ENCODE results near the gene UBE2J2.

The UBE2J2 gene

GRCh38 chr1:1259540-1259939, 14.1 kb downstream of the UBE2J2 start:
- H3K36me3 ChIP-seq (ENCODE audit: insufficient read depth): peaks cover 7% of the 10 kb centered on the region; the same call in 1 of the 2 replicates
- H2AFZ ChIP-seq (ENCODE audit: low read depth): no peak overlapping the region
- no peak for TF ChIP-seq CTCF (conservative IDR thresholded peaks at IDR 0.05; ENCODE audit: low read depth, low read length)
- H3K4me1 ChIP-seq (ENCODE audit: low read depth, poor library complexity, severe bottlenecking): no peaks in the 10 kb centered on the region
- no peak overlapping the region for H3K27ac ChIP-seq
- H4K20me1 ChIP-seq (ENCODE audit: insufficient read depth): no peaks in the 10 kb centered on the region
- H3K79me2 ChIP-seq (ENCODE audit: insufficient read depth, low read depth): no peaks in the 10 kb centered on the region; the same call in 1 of the 2 replicates
- no peak overlapping the region for H3K4me3 ChIP-seq (IDR thresholded peaks at IDR 0.05; ENCODE audit: insufficient read depth, low read depth, low read length)
- H3K4me2 ChIP-seq: no peak overlapping the region
- no peaks in the 10 kb centered on the region for H3K27me3 ChIP-seq (ENCODE audit: insufficient read depth, low read depth)
- H3K9ac ChIP-seq: no peak overlapping the region

- no peak overlapping the region for H3K4me2 ChIP-seq
- H3K4me1 ChIP-seq (ENCODE audit: low read depth, poor library complexity, severe bottlenecking): no peaks in the 10 kb centered on the region
- no peak overlapping the region for H2AFZ ChIP-seq (ENCODE audit: low read depth)
- H4K20me1 ChIP-seq (ENCODE audit: insufficient read depth): no peaks in the 10 kb centered on the region
- peaks cover 7% of the 10 kb centered on the region; the same call in 1 of the 2 replicates for H3K36me3 ChIP-seq (ENCODE audit: insufficient read depth)
- H3K4me3 ChIP-seq (IDR thresholded peaks at IDR 0.05; ENCODE audit: insufficient read depth, low read depth, low read length): no peak overlapping the region
- no peak overlapping the region for H3K9ac ChIP-seq
- no peaks in the 10 kb centered on the region for H3K27me3 ChIP-seq (ENCODE audit: insufficient read depth, low read depth)
- TF ChIP-seq CTCF (conservative IDR thresholded peaks at IDR 0.05; ENCODE audit: low read depth, low read length): no peak
- no peak overlapping the region for H3K27ac ChIP-seq
- H3K79me2 ChIP-seq (ENCODE audit: insufficient read depth, low read depth): no peaks in the 10 kb centered on the region
Observed at GRCh38 chr1:1259119-1259488, 14.6 kb downstream of the UBE2J2 start.

- no peaks in the 10 kb centered on the region for H3K36me3 ChIP-seq (ENCODE audit: insufficient read depth)
- no peaks in the 10 kb centered on the region for H3K27me3 ChIP-seq (ENCODE audit: insufficient read depth, low read depth)
- no peak overlapping the region for H3K4me2 ChIP-seq
- TF ChIP-seq CTCF (conservative IDR thresholded peaks at IDR 0.05; ENCODE audit: low read depth, low read length): no peak
- H3K27ac ChIP-seq: no peak overlapping the region
- no peak overlapping the region for H2AFZ ChIP-seq (ENCODE audit: low read depth)
- H3K4me1 ChIP-seq (ENCODE audit: low read depth, poor library complexity, severe bottlenecking): no peaks in the 10 kb centered on the region
- H3K9ac ChIP-seq: no peak overlapping the region
- H3K79me2 ChIP-seq (ENCODE audit: insufficient read depth, low read depth): no peaks in the 10 kb centered on the region
- H3K4me3 ChIP-seq (IDR thresholded peaks at IDR 0.05; ENCODE audit: insufficient read depth, low read depth, low read length): no peak overlapping the region
- H4K20me1 ChIP-seq (ENCODE audit: insufficient read depth): no peaks in the 10 kb centered on the region
Observed at GRCh38 chr1:1256956-1257871, 16.4 kb downstream of the UBE2J2 start.

- H3K27ac ChIP-seq: no peak overlapping the region
- H3K79me2 ChIP-seq (ENCODE audit: insufficient read depth, low read depth): no peaks in the 10 kb centered on the region
- H3K9ac ChIP-seq: no peak overlapping the region
- H3K36me3 ChIP-seq (ENCODE audit: insufficient read depth): no peaks in the 10 kb centered on the region
- no peak overlapping the region for H2AFZ ChIP-seq (ENCODE audit: low read depth)
- H3K4me2 ChIP-seq: no peak overlapping the region
- H3K4me3 ChIP-seq (IDR thresholded peaks at IDR 0.05; ENCODE audit: insufficient read depth, low read depth, low read length): no peak overlapping the region
- H4K20me1 ChIP-seq (ENCODE audit: insufficient read depth): no peaks in the 10 kb centered on the region
- TF ChIP-seq CTCF (conservative IDR thresholded peaks at IDR 0.05; ENCODE audit: low read depth, low read length): no peak
- H3K4me1 ChIP-seq (ENCODE audit: low read depth, poor library complexity, severe bottlenecking): no peaks in the 10 kb centered on the region
- H3K27me3 ChIP-seq (ENCODE audit: insufficient read depth, low read depth): no peaks in the 10 kb centered on the region
Observed at GRCh38 chr1:1255611-1256010, 18.0 kb downstream of the UBE2J2 start.
